CD4-positive, alpha-beta T cell treated with Interleukin-10 for 1 hour (primary cell): Measurements from ENCODE around the gene ELK4.

Experiments
- DNase-seq: peaks from one replicate; pipeline ENCODE4 v3.0.0-alpha.2; 2020

Gene ELK4

GRCh38 chr1:205593532-205593931 lies 38.3 kb downstream of the ELK4 start:
- DNase-seq: peak; percentile 34

GRCh38 chr1:205592443-205593003 lies 39.3 kb downstream of the ELK4 start:
- DNase-seq: no peak

- peak; percentile 88 for DNase-seq
Observed at GRCh38 chr1:205591522-205592351, 40.1 kb downstream of the ELK4 start.

DNA sequence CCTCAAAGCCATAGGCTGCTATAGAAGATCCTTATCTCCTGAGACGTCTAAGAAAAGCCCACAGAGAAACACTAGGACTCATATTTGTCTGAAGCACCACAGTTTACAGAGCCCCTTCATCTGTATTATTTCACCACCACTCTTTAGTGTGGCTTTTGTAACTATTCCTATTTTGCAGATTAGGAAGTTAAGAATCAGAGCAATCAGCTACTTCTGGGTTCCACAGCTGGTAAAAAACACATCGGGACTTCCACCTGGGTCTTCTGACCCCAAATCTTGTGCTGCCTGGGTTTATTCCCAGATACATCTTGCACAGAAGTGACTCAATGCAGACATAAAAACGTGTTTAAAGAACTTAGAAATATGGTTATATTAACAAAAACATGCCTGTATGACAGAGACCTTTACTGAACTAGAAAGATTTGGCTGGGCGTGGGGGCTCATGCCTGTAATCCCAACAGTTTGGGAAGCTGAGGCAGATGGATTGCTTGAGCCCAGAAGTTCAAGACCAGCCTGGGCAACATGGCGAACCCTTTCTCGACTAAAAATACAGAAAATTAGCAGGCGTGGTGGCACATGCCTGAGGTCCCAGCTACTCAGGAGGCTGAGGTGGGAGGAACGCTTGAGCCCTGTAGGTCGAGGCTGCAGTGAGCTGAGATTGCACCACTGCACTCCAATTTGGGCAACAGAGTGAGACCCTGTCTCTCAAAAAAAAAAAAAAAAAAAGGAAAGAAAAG lies 40.9 kb downstream of the ELK4 start:
- no peak for DNase-seq

DNA sequence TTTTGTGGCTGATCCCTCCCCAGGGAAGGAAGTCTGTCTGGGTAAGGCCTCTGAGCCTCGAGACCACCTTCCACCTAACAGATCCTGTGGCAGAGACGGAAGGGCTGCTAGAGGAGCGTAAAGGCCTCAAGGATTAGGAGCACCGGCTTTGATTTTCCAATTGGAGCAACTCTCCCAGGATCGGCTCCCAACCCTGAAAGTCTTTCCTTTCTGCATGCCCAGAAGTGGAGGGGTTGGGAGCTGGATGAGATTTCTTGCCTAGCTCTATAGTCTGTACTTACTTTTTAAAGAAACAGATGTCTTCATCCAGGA lies 41.4 kb downstream of the ELK4 start:
- no peak for DNase-seq

GRCh38 chr1:205589618-205590456 lies 42.0 kb downstream of the ELK4 start:
- no peak for DNase-seq

- no peak for DNase-seq
Observed at GRCh38 chr1:205589046-205589445, 42.8 kb downstream of the ELK4 start.

DNA sequence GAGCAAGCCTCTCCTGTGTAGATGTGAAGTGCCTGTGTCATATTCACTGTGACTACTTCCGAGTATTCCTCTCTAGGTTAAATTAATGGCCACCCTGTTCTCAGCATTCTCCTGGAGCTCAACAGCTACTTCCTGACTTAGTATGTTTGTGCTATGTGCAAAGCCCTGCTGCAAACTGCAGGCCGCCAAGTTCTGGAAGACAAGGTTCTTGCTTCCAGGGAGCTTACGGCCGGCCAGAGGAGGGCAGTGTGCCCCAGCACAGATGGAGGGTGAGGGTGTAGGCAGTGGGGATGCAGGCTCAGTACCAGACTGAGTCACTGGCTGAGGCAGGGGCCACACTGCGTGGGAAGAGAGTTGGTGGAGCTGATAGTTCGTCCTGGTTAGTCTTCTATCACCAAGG lies 43.2 kb downstream of the ELK4 start:
- DNase-seq: no peak

GRCh38 chr1:205587581-205587980 lies 44.2 kb downstream of the ELK4 start:
- no peak for DNase-seq

DNA sequence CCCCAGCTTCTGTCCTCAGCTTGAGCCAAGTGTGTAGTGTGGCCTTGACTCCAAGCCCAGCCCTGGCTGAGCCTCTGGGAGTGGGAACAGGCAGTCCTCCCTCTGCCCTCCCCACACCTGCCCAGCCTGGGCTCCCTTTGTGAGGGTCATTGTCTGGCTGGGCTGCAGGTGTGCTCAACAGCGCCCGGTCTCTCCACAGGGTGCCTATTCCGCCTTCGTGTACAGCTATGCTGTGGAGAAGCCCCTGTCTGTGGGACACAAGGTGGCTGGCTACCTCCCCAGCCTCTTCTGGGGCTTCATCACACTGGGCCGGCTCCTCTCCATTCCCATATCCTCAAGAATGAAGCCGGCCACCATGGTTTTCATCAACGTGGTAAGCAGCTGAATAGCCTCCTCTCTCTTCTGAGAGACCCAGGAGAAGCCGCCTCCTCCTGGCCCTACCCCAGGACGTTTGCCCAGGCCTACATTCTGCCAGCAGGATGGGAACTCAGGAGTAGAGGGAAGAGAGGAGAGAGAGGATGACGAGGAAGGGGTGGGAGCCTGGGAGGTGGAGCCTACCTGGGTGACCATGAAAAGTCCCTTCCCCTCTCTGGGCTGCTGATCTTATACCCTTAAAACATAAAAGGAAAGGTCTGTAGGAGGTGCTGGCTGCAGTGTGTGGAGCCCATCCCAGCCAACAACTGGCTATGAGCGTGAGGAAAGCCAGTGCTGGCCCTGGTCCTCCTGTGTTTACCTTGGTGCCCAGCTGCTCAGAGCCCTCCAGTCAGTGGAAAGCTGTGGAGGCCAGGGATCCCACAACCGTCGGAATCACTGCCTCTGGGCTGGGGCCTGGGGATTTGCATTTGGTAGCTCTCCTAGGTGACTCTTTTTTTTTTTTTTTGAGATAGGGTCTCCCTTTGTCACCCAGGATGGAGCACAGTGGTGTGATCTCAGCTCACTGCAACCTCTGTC lies 45.7 kb downstream of the ELK4 start:
- DNase-seq: no peak

GRCh38 chr1:205585169-205585834 lies 46.5 kb downstream of the ELK4 start:
- DNase-seq: no peak

DNA sequence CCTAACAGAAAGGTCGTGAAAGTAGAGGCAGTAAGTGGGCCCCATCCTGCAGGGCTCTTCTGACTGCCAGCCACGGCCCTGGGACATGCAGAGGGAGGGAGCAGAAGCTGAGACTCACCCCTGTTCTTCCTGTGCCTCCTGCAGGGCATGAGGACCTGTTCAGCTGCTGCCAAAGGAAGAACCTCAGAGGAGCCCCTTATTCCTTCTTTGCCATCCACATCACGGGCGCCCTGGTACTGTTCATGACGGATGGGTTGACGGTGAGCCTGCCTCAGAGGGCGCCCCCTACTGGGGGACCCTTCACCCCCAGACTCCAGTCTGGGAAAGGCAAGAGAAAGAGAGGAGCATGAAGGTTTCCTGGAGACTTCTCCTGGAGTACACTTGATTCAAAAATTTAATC lies 47.1 kb downstream of the ELK4 start:
- no peak for DNase-seq

GRCh38 chr1:205583461-205584130 lies 48.2 kb downstream of the ELK4 start:
- no peak for DNase-seq

DNA sequence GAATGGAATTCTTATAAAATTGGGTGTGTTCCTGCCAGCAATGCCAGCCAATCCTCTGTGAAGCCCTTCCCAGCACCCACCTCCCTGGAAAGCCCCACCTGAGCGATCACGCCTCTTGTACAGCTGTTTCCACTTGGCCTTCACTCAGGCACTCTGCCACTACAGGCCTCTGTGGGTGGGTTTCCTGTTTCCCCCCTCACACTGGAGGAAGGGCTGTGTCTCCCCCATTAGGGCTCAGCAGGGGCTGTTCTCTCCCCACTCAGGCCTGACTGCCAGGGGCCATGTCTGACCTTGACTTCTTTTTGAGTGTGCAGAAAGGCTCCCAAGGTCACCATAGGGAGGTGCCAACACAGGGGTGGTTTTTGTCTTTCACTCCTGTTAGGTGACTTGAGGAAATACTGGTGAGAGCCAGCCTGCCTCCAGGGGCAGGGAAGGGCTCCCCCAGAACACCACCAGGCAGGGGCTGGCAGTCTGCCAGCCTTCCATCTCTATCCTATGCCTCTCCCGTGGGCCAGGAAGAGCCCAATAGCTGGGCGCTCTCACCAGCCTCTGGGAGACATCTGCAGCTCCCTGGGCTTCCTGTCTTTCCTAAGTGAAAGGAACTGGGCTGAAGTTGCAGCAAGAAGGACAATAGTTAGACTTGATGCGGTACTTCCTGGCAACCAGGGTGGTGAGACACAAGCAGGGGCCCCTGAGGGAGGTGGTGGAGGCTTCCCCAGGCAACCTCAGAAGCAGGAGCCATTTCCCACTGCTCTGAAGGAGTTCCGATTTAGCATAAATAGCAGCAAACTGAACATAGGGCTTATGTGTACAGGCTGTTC lies 49.1 kb downstream of the ELK4 start:
- no peak for DNase-seq

- no peak for DNase-seq
Observed at GRCh38 chr1:205582046-205582445, 49.8 kb downstream of the ELK4 start.

GRCh38 chr1:205581321-205581980 lies 50.4 kb downstream of the ELK4 start:
- no peak for DNase-seq

DNA sequence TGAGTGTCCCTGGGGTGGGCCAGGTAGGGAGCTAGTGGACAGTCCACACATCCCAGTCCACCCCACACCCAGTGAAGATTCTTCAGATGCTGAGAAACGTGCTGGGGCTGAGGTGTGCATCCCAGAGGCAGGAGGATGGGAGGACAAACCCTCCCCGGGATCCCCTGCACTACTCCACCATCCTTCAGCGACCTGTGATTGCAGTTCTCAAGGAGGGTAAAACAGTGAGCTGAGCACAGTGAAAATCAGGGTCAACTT lies 51.0 kb downstream of the ELK4 start:
- DNase-seq: no peak

- no peak for DNase-seq
Observed at GRCh38 chr1:205580140-205580922, 51.5 kb downstream of the ELK4 start.

GRCh38 chr1:205579711-205580110 lies 52.1 kb downstream of the ELK4 start:
- DNase-seq: no peak
